ENCODE results near the gene PAK6.

DNA sequence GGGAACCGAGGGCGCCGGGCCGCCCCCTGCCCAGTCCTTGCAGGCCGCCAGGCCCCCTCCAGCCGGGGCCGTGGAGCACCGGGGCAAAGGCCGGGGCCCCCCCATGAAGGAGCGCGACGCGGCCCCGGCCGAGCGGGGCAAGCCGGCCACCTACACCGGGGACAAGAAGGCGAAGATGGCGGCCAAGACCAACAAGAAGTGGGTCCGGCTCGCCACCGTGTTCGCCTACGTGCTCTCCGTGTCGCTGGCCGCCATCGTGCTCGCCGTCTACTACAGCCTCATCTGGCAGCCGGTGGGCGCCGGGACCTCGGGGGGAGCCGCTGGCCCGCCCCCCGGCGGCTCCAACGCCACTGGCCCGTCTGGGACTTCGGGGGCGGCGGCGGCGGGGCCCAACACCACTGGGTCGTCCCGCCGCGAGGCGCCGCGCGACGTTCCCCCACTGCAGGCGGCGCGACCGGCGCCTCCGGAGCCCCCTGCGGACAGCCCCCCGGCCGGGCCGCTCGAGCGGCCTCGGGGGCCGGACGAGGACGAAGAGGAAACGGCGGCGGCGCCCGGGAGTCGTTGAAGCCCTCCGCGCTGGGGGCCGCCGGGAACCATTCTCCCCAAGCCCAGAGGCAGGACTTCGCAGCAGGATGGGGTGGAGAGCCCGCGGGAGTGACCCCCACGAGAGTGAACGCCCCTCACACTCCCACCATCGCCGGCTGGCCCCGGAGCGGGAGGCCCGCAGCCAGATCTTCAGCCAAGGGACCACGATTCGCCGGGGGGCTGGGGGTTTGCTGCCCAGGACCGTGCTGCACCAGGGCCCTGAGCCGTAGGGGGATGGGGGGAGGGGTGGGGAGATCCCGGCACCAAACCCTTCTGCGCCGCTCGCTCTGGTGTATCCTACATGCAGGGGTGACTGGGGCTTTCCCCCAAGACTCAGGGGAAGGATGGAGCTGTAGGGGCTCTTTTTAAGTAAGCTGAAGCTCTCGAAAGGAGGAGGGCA is 85.4 kb downstream of the PAK6 start:
- TF ChIP-seq POLR2A (IDR thresholded peaks at IDR 0.05) (no peak), CTCF (IDR thresholded peaks at IDR 0.05) (no peak)

Data from tibial nerve (tissue), 3 donors.